ENCODE data around the gene C3orf22. TPM values are rescaled to one million over a fixed set of nuclear protein-coding genes. Genes with fewer than 3 reads are reported as not detected.

C3orf22 gene
- total RNA-seq, 1 donor from 2014 or later = not detected

DNA sequence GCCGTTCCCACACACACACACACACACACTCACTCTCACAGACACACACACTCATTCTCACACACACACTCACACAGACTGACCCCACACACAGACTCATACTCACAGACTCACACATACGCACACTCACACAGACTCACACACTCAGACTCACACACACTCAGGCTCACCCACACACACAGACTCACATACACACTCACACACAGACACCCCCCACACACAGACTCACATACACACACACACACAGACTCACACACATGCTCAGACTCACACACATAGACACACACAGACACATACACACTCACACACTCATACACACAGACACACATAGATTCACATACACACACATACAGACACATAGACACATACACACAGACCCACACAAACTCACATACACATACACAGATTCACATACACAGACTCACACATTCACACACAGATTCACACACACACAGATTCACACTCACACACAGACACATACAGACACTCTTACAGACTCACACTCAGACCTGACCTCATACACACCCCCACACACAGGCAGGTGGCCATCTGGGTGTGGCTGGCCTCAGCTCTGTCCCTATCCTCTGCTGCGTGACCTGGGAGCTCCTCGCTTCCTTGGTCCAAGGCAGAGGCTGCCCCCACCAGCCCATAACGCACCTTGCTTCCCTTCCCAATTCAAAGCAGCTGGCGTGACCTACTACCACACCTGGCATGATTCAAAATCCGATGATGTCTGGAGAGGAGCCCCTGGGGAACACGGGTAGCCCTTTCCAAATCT is 1.9 kb downstream of the C3orf22 start:
- DNase-seq (ENCODE audit: low read depth, low spot score) = no peak

DNA sequence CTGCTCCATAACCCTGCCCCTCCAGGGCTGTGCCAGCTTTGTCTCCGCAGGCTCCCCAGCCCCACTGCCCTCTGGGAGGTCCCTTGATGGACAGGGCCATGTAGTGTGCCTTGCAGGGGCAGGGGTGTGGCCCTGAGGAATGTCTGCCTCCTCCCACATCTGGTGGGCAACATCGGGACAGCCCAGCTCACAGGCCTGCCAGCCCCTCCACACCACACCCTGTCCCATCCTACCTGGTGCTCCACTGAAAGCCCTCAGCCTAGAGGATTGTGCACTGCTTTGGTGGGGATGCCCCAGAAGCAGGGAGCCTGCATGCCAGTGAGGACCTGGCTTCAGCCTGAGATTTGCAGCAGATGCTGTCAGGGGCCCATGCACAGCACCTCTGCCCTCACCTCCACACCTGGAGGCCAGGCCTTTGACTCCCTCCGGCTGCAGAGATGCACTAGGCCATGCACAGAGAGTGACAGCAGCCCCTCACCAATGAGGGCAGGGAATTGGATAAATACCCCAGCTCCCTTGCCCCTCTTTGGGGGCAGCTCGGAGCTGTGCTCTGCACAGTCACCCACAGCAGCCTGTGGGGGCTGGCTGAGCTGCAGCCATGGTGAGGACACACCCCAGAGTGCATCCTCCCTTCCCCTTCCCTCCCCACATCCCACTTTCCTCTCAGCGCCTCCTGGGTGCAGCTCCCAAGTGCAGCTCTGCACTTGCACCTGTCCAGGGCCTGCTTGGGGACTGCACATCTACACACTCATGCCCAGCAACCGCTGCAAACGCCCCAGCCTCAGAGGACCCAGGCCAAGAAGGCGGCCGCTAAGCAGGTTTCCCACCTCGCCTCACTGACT is 2.7 kb downstream of the C3orf22 start:
- no peak for DNase-seq (ENCODE audit: low read depth, low spot score)

DNA sequence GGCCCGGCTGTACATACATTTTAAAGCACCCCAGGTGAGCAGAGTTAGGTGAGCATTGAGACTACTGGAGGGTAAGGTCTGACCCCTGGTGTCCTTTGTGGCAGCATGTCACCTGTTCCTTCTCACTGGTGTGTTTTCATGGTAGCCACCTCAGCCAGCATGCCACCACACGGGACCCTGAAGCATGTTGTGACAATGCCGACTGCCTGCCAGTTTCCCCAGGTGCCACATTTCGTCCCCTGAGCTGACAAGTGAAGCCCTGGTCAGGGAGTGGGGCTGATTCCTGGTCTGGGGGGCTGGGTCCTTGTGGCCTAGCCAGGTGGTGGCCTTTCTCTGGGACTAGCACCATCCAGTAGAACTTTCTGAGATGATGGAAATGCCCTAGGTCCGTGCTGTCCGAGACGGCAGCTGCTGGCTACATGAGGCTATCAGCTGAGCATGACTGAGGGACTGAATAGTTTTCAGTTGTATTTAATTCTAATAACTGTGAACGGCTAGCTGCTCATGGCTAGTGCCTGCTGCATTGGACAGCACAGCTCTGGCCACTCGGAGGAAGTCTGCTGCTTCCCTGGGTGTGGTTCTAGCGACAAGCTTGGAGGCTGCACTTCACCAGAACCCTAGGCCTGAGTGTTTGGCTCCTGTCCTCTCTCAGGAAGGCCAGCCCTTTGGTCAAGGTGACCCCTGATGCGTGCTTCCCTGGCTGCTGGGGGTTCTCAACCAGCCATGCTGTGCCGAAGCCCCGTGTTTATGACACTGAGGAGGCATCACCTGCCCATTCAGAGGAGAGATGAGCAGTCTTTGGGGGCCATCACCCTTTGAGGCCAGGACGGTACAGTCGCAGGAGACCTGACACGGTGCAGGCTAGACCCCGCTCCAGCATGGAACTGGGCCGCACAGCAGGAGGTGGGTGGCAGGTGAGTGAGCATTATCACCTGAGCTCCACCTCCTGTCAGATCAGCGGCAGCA is 3.9 kb downstream of the C3orf22 start:
- DNase-seq (ENCODE audit: low read depth, low spot score) = no peak

DNA sequence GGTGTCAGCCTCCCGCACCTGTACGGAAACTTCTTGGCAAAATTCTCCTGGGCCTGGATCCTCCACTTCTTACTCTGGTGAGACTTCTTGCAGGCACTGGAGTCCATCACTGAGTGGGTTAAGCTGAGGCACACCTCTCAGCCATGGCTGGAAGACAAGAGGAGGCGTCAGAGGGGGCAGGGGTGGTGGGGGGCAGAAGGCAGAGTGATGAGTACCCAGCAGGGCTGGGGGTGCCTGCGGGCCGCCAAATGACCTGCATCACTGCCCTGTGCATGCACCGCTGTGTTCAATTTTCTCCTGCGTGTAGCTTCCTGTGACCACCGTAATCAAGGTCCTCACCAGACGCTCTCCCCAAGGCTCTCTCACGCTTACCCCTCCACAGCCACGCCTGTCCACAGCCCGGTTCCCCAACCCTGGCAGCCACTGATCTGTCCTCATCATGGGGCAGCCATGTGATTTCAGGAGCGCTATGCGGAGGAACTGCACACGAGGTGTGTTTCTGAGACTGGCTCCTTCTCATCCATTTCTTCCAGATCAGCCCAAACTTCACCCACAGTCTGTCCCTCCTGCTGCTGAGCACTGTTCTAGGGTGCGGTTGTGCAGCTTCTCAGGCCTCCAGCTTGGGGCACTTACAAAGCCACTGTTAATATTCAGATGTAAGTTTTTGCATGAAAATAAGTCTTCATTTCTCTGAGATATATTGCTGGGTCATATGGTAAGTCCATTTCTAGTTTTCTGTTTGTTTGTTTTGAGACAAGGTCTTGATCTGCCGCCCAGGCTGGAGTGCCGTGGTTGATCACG is 5.2 kb downstream of the C3orf22 start:
- no peak for DNase-seq (ENCODE audit: low read depth, low spot score)

DNA sequence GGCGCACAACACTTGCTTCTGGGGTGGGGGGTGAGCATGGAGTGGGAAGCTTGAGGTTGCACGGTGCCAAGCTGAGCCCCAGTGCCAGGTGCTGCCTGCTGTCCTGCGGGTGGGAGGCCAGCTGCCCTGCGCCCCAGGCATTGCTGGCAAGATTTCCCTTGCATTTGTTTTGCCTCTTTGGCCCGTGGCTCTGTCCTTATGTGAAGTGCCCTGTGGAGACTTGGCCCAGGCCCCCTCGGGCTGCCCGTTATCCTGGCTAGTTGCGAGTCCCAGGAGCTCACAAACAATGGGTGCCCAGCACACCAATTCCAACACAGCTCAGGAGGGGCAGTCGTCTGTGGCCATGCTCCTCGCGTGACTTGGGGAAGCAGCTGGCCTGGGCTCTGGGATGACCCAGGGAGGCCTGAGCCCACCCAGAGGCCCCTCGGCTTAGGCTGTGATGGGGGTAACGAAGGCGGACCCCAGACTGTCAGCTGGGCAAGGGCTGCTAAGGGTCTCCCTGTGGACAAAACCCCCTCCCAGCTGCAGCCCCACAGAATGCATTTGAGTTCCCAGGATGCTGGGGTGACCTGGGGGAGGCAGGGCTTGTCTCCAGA is 5.9 kb downstream of the C3orf22 start:
- no peak for DNase-seq (ENCODE audit: low read depth, low spot score)

DNA sequence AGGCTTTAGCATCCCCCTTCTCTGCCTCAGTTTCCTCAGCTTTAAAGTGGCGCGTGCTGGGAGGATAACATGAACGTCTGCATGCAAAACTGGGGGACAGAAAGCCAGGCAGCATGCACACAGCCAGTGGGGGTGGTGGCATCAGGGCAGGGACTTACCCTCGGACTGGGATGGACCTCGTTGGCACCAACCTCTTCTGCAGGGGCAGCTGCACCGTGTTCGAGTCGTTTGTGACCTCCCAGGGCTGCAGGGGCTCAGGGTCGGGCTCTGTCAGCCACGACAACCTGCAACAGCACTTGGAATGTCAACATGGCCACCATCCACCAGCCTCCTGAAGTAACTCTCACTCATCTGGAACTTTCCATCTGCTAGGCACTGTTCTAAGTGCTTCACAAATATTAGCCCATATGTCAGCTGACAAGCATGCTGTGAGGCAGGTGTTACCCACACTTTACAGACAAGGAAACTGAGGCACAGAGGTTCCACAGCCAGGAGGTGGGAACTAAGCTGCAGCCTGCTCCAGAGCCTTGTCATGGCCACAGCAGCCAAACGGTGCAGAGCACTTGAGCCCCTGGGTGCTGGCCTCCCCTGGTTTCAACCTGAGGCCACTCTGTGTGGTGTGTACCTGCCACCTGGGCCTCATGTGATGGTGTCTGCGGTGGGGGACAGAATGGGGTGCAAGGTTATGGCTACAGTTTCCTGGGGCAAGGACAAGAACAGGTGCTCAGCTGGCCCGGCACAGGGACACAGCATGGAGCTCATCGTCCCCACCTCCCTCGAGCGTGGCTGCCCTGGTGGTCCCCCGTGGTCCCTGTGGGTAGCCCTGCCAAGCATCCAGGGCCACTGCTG is 6.7 kb downstream of the C3orf22 start:
- no peak for DNase-seq (ENCODE audit: low read depth, low spot score)

DNA sequence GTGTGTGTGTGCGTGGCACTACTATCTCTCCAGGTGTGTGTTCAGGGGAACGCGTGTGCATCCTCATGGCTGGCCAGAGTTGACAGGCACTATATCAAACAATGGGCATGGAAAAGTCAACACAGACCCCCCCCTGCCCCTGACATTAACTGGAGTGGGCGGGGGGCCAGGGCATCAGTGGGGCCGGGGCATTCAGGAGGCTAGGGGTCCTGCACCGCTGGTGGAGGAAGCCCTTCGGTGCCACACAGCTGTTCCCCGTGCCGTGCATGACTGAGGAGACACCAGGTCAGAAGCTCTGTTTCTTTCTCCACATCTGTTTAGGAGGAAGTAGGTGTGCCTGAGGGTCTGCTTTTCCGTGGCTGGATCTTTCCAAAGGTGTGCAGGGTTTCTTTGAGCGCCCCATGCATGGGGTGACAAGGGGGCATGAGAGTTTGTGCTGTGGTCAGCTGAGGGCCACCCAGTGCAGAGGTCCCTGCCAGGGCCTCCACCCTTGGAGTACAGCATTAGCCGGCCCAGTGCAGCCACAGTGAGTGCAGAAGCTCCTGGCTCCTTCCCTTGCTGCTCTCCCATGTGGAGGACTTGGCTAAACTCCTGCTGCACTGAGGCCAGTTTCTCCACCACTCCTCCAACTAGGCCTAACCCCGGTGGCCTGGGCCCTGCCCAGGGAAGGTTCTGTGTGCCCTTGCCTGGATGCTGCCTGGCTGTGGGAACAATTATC is 7.5 kb downstream of the C3orf22 start:
- no peak for DNase-seq (ENCODE audit: low read depth, low spot score)

DNA sequence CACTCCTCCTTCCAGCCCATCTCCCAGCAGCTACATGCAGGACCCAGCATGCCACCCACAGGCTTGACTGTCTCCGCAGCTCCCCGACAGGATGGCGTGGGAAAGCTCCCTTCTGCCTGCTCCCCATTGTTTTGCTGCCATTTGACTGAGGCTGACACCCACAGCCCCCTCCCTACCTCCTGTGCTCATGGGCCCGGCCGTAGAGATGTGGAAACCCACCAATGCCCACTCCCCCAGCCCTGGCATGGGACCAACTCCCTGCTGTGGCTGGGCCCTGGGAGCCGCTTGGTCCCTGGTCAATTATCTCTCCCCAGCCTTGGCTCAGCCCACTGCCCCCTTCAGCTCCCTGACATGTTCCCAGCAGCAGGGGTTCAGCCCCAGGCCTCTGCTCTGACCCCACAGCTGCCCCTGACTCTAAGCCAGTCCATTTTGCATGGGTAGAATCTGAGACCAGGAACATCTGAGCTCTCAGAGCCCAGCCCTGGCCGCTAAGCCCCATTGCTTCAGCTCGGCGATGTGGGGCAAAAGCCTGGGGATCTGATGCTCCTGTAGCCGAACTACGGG is 8.2 kb downstream of the C3orf22 start:
- no peak for DNase-seq (ENCODE audit: low read depth, low spot score)

DNA sequence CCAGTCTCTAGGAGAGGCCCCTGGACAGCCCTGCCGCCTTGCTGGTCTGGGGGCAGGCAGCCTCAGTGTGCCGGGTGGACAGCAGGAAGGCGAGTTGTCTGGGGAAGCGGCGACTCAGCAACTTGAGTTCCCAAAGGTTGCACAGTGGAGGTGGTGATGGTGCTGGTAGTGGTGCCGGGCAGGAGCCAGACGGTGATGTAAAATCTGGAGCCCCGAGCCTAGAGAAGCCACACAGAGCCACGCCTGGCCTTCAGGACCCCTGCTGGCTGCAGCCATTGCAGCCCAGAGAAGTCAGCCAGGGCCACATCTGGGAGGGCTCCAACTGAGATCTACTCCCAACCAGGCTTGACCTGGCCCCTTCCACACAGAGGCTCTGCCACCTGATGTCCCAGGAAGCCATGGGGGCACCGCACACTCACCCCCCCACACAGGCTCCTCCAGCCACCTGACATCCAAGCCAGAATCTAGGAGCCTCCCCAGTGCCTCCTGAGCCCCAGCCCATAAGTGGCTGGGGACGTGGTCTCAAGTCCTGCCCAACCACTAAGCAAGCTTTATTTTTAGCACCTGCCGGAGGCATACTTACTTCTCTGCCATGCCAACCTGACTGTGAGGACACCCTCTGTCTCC is 8.8 kb downstream of the C3orf22 start:
- DNase-seq (ENCODE audit: low read depth, low spot score) = no peak

DNA sequence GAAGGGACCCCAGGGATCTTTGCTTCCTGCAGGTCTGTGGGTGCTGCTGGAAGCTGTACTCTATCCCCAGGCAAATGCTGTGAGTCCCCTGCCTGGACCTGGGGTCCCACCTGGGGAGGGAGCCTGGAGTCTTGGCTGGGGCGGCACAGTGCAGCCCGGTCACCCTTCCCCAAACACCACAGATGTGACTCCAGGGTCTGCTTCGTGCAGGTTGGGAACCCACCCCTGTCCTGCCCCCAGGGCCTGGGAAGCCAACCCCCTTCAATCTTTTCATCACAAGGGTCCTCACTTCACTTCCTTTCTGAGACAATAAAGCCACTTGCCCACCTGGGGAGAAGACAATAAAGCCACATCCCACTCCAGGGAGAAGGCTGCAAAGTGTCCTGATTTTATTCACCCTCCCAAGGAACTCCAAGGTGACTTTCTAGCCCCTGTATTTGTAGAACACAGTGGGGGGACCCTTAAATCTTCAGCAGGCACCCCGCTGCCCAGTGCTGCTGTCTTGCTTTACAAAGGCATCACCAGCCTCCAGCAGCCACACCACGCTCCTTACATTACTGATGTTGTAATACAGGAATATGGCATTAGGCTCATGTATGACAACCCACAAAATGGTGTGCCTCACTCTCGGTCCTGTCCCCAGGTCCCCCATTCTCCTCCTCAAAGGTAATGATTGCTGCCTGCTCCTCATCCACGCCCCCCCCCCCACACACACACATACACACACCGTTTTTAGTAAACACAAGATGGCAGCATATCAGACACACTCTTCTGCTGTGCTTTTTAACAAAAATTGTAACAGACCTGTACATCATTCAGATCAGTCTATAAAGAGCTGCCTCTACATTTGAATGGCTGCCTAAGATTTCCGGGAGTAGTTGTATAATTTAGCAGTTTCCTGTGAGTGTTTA is 9.9 kb downstream of the C3orf22 start:
- DNase-seq (ENCODE audit: low read depth, low spot score) = no peak

DNA sequence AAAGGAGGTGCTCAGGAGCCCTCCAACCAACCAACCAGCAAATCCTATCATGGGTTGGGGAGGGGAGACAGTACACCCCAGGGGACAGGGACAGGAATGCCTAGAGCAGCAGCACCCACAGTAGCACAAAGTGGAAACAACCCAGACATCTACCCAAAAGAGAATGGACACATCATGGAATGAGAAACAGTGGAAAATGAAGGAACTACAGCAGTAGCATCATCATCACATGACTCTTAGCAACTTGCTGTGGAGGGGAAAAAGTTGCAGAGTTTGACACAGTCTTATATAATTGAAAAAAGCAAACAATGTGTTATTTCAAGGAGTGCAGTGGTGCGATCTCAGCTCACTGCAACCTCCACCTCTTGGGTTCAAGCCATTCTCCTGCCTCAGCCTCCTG is 11.0 kb downstream of the C3orf22 start:
- DNase-seq (ENCODE audit: low read depth, low spot score) = no peak

DNA sequence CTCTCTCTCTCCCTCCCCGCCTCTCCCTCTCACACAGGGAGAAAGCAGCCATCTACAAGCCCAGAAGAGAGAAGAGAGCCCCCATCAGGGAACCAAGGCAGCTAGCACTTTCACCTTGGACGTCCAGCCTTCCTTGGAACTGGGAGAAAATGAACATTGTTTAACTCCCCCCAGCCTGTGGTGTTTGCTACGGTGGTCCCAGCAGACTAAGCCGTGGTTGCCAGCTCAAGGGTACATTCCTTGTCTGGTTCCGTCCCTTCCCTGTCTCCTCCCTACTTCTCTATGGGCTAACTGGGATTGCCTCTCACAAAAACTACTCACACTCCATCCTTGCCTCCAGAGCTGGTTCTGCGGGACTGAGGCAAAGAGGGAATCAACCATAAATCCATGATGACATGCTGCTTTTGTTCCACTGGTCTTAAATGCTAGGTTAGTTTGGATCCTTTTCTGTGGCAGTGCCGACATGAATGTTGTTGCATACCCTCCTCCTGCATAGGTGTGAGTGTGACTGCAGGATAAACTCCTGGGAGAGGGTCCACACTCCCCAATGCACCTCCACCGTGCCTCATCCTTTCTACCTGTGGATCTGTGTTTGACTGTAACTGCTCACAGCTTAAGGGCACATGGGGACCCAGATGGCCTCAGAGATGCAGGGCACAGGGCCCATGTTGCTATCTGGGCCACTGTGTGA is 12.0 kb downstream of the C3orf22 start:
- DNase-seq (ENCODE audit: low read depth, low spot score) = no peak

DNA sequence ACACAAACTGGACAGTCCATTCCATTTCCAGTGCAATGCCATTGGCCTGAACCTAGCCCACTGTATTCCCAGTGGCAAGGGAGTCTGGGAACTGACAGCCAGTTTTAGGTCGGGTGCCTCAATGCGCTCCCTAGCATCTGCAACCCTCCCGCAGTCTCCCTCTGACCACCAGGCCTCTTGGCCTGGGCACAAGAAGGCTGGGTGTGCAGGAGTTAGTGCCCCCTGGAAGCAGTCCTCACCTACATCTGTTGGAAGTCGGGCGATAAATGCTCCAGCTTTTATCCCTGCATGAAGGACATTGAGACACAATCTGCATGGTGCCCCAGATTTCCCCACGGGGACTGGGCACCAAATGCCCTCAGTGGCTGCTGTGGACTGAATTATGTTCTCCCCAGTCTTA is 12.7 kb downstream of the C3orf22 start:
- no peak for DNase-seq (ENCODE audit: low read depth, low spot score)

DNA sequence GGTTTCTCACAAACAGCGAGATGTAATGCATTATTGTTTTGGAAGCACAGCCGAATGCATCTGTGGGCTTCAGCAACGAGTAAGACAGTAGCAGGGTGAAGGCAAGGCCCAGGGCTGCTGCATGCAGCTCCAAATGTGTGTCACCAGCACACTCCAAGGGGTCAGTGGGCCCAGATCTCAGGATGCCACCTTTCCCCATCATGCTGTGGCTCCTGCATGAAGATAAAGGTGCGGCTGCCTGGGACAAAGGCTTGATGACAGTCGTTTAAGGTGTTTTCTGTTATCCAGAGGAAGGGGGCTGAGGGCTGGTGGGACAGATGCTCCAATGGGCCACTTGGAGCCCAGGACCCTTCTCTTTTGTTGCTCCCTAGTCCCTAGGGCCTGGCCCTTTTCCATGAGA is 13.2 kb downstream of the C3orf22 start:
- DNase-seq (ENCODE audit: low read depth, low spot score) = no peak

DNA sequence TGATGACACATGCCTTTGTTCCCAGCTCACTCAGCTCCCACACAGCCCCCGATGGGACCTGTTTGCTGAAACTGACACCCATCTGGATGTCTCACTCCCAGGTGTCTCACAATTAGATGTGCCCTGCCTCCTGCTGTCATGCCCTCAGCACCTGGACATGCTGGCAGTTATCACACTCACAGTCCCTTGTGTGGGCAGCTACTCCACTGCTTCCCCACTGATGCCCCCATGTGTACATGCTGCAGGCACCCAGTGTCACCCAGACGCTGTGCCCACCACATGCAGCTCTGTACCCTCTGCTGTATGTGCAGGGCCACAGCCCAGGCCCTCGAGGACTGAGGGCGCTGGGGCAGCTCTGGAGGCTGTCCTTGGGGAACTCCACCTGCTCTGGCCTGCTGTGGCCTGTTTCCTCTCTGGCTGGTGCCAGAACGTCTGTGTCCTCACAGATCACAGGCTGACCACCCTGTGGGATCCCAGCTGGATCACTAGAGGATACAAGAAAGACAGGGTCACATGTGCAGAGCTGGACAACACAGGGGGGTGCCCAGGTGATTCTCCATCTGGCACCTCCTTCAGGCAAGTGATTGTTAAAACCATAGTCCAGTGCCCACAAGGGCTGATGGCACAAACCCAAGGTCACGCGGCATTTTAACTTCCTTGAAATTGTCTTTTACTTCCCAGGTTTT is 14.0 kb downstream of the C3orf22 start:
- DNase-seq (ENCODE audit: low read depth, low spot score) = no peak

Data from pulmonary artery endothelial cell (primary cell).